Adrenal gland (tissue), 12 donors: Measurements from ENCODE around the gene TINAGL1. TPM values are rescaled to one million over a fixed set of nuclear protein-coding genes. Genes with fewer than 3 reads are reported as not detected.

ENCODE experiments used
- DNase-seq, 7 donors: peaks; one replicate each; pipeline ENCODE4 v3.0.0-alpha.2; 2019 to 2020
- H3K27ac ChIP-seq, 5 donors: fragments of 200-600 bp; sonication (generic) in 4 of 5; 1 replicate in 3 of 5; 2 replicates in 2 of 5; pipeline versions ENCODE4 v1.5.1 to v1.8.0; 2016 to 2020; ENCODE audit warnings: mild to moderate bottlenecking in 1 of 5
- H3K27me3 ChIP-seq: fragments of 200-600 bp; 2 replicates; pipeline ENCODE4 v1.8.0; 2021
- H3K36me3 ChIP-seq, 2 donors: fragments of 200-600 bp; replicated peaks in 1 of 2; 1 replicate in 1 of 2; 2 replicates in 1 of 2; pipeline versions ENCODE4 v1.5.1 to v1.8.0; 2018 to 2022
- H3K4me1 ChIP-seq, 2 donors: fragments of 200-600 bp; replicated peaks in 1 of 2; 1 replicate in 1 of 2; 2 replicates in 1 of 2; pipeline versions ENCODE4 v1.5.1 to v1.8.0; 2018 to 2021
- H3K4me3 ChIP-seq, 4 donors: fragments of 200-600 bp; sonication (generic) in 3 of 4; one replicate each; pipeline ENCODE4 v1.5.1; 2016 to 2018
- H3K9me3 ChIP-seq, 3 donors: fragments of 200-600 bp; sonication (generic) in 1 of 3; replicated peaks in 1 of 3; 1 replicate in 2 of 3; 2 replicates in 1 of 3; pipeline versions ENCODE4 v1.5.1 to v1.8.0; 2016 to 2021
- CTCF ChIP-seq, 6 experiments: fragments of 450-650 bp in 4 of 6; fragments of 200-600 bp in 2 of 6; sonication (generic) in 1 of 6; IDR thresholded peaks; 1 replicate in 5 of 6; 2 replicates in 1 of 6; pipeline versions ENCODE4 v1.5.1 to v1.8.0; 2016 to 2021; ENCODE audit warnings: antibody characterized with exemption in 6 of 6, mild to moderate bottlenecking in 2 of 6, moderate library complexity in 1 of 6
- POLR2A ChIP-seq, 2 donors: fragments of 450-650 bp; IDR thresholded peaks; one replicate each; pipeline ENCODE4 v1.6.1; 2017; ENCODE audit warnings: antibody characterized with exemption in 2 of 2, mild to moderate bottlenecking in 2 of 2, moderate library complexity in 1 of 2
- WGBS, 4 donors: extraction: QIAGEN DNeasy Blood & Tissue Kit in 2 of 4; methylation state at CpG; one replicate each; pipeline versions ENCODE4 v1.1.5 to v1.1.7; 2013 to 2017; 5-methylcytosine and 5-hydroxymethylcytosine counted together
- intact Hi-C, 2 donors: fragments of 100-400 bp; cut with DNase I; formaldehyde crosslinking; loops; one replicate each; pipeline versions ENCODE4 v1.14.1 to v1.15.0; 2022 to 2023
- polyA plus RNA-seq, 3 donors: library from polyadenylated mRNA; stranded (reverse); fragments of 200-250 nt in 2 of 3; fragments of 350-450 nt in 1 of 3; fragmentation: Illumina TruSeq in 1 of 3; extraction: RNeasy Lipid Tissue Mini Kit (QIAGEN cat#74804) in 1 of 3; gene quantifications; one replicate each; pipeline ENCODE4 v1.2.3, GENCODE V29; 2013 to 2014
- total RNA-seq, 9 donors: library from RNA; depleted of rRNA in 4 of 9; stranded (reverse); fragments of >200 nt in 4 of 9; fragments of 120-200 nt in 1 of 9; fragmentation: NEBNext Ultra II Directional in 1 of 9; extraction: Animal tissue kit (Norgen Biotek cat#: 25700) in 1 of 9; gene quantifications; one replicate each; pipeline versions ENCODE4 v1.1.0 to v1.2.4, GENCODE V29; 2013 to 2023
- donor health status: healthy with polysubstance abuse.
- donor health status: Bipolar disorder and iron deficiency.
- donor health status: DM: yes; HTN: yes; CAD: no.
- donor health status: DM: no; HTN: no; CAD: no.
- donor health status: DM: no; HTN: no; CAD: no.
- donor health status: DM: yes; HTN: yes; CAD: no.

The TINAGL1 gene
- total and polyA plus RNA-seq, 12 donors = 22.7 to 294 (median 89.9) TPM

GRCh38 chr1:31598980-31599379 lies 22.7 kb downstream of the TINAGL1 start:
- intact Hi-C loops = no loop called here
- Histone ChIP-seq H3K4me1 (no peaks in the 10 kb centered on the region), H3K27ac (no peak overlapping the region), H3K36me3 (no peaks in the 10 kb centered on the region), H3K9me3 (no peaks in the 10 kb centered on the region), H3K4me3 (no peak overlapping the region), H3K27me3 (no peaks in the 10 kb centered on the region)
- TF ChIP-seq CTCF (IDR thresholded peaks at IDR 0.05) (no peak), POLR2A (IDR thresholded peaks at IDR 0.05) (no peak)
- 85 to 88% (median 87%) methylated on average over 7 of the region's 7 CpGs for WGBS, 4 donors
- DNase-seq = peak in 1 of 7 donors; percentile 1

- Histone ChIP-seq H3K9me3 (no peaks in the 10 kb centered on the region), H3K27me3 (no peaks in the 10 kb centered on the region), H3K36me3 (no peaks in the 10 kb centered on the region), H3K4me1 (no peaks in the 10 kb centered on the region), H3K4me3 (no peak overlapping the region), H3K27ac (no peak overlapping the region)
- no peak for TF ChIP-seq POLR2A (IDR thresholded peaks at IDR 0.05)
- TF ChIP-seq CTCF (IDR thresholded peaks at IDR 0.05) = no peak
- DNase-seq = no peak
- 73 to 85% (median 82%) methylated on average over 2 of the region's 2 CpGs for WGBS, 4 donors
- intact Hi-C loops = no loop called here
Measured at GRCh38 chr1:31600641-31601040, 24.3 kb downstream of the TINAGL1 start.

- no peaks in the 10 kb centered on the region for H3K9me3 ChIP-seq
- H3K27me3 ChIP-seq = no peaks in the 10 kb centered on the region
- intact Hi-C loops = no loop called here
- no peaks in the 10 kb centered on the region for H3K36me3 ChIP-seq
- TF ChIP-seq POLR2A (IDR thresholded peaks at IDR 0.05) (no peak), CTCF (IDR thresholded peaks at IDR 0.05) (no peak)
- no peak for DNase-seq
- no peaks in the 10 kb centered on the region for H3K4me1 ChIP-seq
- 90 to 95% (median 94%) methylated on average over 2 of the region's 2 CpGs for WGBS, 4 donors
- no peak overlapping the region for H3K4me3 ChIP-seq
- no peak overlapping the region for H3K27ac ChIP-seq
Measured at GRCh38 chr1:31602081-31602480, 25.8 kb downstream of the TINAGL1 start.

GRCh38 chr1:31605908-31606427 lies 29.7 kb downstream of the TINAGL1 start:
- TF ChIP-seq POLR2A (IDR thresholded peaks at IDR 0.05) (no peak), CTCF (IDR thresholded peaks at IDR 0.05) (no peak)
- H3K27ac ChIP-seq = no peak overlapping the region
- DNase-seq = peak in 1 of 7 donors; percentile 13
- H3K4me3 ChIP-seq = no peak overlapping the region
- no peaks in the 10 kb centered on the region for H3K9me3 ChIP-seq
- no peaks in the 10 kb centered on the region for H3K36me3 ChIP-seq
- H3K27me3 ChIP-seq = no peaks in the 10 kb centered on the region
- intact Hi-C loops = no loop called here
- no peaks in the 10 kb centered on the region for H3K4me1 ChIP-seq
- WGBS, 4 donors = 61 to 82% (median 74%) methylated on average over 4 of the region's 4 CpGs
